ENCODE results near the gene FUT2.

Gene FUT2

GRCh38 chr19:48726556-48726955 is 30.8 kb downstream of the FUT2 start:
- no peak for DNase-seq (ENCODE audit: low read depth)

GRCh38 chr19:48728911-48729664 is 33.3 kb downstream of the FUT2 start:
- DNase-seq (ENCODE audit: low read depth) = no peak

DNA sequence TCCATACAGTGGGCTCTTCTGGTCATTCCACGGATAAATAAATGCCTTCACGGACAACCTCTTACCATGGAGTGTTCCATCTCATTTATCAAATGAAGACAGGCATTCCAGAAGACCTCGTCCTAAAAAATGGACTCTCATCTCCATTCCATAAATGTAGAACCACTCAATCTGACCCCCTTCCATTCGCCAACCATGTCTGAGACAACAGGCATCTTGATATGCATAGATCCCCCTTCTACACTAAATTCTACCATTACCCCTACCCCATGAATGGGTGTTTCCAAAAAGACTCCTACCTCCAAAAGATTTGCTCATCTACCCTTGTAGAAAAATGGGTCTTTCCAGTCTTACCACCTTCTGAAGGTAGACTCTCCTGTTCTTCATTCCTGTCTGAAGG is 35.7 kb downstream of the FUT2 start:
- no peak for DNase-seq (ENCODE audit: low read depth)

DNA sequence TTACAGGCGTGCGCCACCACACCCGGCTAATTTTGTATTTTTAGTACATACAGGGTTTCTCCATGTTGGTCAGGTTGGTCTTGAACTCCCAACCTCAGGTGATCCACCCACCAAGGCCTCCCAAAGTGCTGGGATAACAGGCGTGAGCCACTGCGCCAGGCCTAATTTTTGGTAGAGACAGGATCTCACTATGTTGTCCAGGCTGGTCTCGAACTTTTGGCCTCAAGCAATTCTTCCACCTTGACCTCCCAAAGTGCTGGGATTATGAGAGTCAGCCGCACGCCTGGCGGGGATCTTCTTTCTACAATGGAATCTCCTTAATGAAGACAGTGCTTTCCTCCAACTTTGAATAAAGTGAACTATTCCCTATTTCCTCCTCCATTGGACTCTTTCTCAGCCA is 38.9 kb downstream of the FUT2 start:
- no peak for DNase-seq (ENCODE audit: low read depth)

- no peak for DNase-seq (ENCODE audit: low read depth)
Observed at GRCh38 chr19:48735031-48735615, 39.4 kb downstream of the FUT2 start.

DNA sequence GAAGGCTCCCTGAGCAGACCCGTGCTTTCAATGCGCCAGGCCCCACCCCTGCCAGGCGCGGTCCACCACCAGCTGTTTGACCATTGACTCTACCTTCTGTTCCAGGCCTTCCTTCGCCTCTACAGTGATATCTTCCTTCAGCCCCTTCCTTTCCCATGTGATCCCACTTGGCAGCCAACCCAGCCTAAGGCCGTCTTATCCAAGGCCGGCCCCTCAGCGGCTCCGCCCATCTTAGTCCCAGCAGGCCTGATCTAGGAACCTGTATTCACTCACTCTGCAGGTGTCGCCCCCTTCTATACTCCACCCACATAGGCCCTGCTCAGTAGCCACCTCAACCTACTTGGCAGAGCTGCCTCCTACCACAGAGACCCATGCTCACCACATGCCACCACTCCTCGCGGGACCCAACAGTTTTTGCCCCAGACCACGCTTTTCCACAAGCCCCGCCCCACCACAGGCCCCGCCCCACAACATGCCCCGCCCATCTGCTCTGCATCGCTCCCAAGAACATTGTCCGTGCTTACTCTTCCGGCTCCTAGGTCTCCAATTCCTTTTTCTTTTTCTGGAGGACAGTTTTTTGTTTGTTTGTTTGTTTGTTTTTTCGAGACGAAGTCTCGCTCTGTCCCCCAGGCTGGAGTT is 41.7 kb downstream of the FUT2 start:
- DNase-seq (ENCODE audit: low read depth) = no peak

DNA sequence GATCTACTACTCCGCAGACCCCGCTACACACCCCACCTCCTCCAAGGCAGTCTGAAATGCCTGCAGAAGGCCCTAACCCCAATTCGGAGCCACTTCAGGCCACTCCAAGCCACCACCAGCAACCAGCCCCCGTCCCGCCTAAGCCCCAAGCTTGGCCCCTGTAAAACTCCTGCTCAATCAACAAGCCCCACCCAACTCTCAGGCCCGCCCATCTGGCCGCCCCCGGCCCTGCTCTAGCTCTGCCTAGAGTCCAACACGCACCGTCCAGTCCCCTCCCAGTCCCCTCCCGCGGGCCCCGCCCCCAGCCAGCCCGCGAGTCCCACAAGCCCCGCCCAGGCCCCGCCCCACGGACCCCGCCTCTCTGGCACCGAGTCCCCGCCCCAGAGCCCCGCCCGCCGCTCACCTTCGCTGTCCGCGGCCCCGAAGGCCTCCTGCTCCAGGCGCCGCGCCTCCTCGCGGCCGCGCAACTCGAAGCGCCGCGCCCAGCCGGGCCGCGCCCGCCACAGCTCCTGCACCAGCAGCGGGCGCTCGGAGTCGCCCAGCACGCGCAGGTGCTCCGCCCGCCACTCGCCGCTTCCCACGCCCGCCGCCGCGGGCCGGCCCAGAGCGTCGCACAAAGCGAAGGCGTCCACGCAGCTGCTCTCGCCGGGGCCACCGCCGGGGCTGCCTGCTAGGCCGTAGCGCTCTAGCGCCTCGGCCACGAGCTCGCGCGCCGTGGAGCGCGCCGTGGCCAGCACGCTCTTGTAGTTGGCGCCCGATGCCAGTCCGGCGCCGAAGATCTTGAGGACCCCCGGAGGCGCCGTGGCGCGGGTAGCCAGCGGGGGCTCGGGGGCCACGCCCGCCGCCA is 43.0 kb downstream of the FUT2 start:
- DNase-seq (ENCODE audit: low read depth) = peak; percentile 38

DNA sequence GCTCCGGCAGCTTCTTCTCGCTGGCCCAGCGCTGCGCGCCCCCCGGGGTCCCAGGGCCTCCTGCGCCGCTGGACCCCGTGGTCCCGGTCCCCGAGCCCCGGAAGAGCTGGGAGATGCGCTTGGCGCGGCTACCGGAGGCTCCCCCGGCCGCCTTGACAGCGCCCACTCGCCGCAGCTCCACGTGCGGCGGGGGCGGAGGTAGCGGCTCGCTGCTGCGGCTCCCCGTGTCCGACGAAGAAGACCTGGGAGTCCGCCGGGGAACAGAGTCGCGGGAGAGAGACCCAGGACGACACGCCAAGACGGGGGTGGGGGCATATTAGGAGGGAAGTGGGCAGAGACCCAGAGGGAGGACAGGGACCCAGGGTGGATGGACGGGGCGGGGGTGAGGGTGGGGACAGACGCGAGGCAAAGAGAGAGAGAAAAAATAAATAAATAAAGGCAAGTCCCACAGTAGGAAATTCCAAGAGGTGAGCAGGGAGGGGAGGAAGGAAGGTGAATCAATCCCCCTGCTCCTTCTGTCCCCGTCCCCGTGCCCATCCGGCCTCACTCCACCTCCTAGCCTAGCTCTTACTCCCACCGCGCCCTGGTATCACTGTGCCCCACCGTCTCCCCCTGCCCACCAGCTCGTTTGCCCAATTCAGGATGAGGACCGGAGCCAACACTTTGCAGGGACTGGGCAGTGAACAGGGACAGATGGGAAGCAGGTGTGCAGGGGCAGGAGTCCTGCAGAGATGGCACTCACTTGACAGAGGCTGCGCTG is 43.8 kb downstream of the FUT2 start:
- DNase-seq (ENCODE audit: low read depth) = no peak

DNA sequence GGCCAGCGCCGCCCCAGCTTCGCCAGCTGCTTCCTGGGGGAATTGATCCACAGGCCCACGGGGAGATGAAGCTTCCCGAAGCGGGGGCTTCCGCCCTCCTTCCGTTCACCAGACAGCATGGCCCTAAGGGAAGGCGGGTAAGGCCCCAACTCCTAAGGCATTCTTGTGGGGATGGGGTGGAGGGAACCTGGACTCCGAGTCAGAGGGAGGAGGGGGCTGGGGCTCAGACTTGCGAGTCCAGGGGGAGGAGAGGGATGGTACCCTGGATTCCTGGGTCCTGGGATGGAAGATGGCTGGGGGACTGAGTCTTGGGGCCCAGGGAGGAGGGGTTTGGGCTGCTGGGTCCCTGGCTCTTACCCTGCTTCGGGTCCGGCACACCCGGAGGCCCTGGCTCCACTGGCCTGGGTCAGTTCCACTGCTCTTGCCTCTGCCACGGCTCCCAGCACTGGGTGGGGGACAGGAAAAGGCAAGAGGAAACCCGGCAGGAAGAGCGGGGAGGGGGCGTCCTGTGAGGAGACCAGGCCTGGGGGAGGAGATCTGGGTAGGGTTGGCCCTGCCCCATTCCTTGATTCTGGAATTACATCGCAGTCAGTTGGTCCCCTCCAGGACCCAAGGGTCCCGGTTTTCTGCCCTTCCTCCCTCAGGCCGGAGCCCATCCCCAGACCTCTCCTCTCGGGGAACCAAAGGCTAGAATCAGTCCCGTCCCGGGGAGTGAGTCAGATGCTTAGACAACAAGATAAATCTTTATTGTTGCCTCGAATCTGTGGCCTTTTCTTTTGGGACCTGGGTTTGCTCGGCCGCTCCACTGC is 44.6 kb downstream of the FUT2 start, which contains the start of gene RASIP1:
Gene RASIP1, minus strand, starts transcription at position 447 of the 809 bp plus-strand sequence. Its CDS starts 328 bp downstream, at position 119.
- no peak for DNase-seq (ENCODE audit: low read depth)

GRCh38 chr19:48741129-48741999 is 45.6 kb downstream of the FUT2 start:
- DNase-seq (ENCODE audit: low read depth) = no peak

DNA sequence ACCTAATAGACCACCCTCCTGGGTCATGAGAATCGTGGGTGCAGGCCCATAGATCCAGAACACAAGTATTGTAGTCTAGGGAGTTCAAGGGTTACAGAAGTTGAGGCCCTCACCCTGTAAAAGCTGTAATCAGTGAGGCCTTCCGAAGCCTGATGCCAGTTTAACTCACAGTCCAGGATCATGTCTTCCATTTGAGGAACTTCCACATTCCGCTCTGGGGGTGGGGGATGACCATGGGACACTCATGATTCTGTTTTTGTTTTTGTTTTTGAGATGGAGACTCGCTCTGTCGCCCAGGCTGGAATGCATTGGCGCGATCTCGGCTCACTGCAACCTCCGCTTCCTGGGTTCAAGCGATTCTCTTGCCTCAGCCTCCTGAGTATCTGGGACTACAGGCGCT is 46.3 kb downstream of the FUT2 start:
- no peak for DNase-seq (ENCODE audit: low read depth)

DNA sequence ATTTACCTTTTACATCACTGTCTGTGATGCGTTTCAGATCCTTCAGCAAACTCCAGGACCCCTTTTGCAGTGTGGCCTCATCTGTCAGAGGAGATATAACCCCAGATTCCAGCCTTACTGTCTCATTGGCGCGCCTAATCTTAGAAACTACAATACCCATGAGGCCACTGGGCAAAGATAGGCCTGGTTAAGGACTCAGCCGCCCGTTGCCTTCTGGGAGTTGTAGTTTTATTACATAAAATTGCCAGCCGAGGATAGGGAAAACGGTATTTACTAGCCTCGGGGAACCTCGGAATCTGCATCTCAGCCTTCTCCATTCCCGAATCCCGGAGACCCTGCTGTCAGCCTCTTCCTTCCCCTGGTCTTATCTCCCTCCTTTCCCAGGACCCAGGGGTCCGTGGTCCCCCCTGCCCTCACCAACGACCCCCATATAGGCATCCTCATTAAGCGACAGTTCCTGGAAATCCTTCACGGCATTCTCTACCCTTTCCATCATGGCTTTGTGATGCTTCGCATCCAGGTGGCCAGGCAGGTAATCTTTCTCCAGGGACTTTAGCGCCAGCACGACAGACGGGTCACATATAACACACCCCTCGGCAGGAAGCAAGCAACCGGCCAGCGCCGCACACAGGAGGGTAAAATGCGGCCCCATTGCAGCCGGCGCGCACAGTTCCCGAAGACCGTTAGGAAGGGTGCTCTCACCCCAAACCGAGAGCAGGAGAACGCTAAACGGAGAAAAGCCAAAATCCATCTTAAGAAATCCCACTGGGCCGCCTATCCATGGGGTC is 49.6 kb downstream of the FUT2 start:
- peak; percentile 55 for DNase-seq (ENCODE audit: low read depth)

DNA sequence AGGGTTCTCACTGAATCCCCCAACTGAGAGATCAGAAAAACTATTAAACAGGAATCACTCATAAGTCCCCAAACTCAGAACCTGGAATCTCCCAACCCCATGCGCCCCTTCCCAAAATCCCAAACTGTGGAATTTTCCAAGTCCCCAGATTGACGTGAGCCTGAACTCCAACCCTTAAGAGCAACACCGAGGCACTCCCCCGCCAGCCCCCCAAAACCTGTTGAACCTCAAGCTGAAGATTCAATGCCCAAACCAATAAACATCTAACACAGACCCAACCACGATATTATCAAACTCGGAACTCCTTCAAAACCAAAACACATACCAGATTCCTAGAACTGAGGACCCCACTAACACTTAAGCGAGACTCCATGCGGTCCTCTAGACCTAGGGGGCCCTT is 50.3 kb downstream of the FUT2 start:
- no peak for DNase-seq (ENCODE audit: low read depth)

DNA sequence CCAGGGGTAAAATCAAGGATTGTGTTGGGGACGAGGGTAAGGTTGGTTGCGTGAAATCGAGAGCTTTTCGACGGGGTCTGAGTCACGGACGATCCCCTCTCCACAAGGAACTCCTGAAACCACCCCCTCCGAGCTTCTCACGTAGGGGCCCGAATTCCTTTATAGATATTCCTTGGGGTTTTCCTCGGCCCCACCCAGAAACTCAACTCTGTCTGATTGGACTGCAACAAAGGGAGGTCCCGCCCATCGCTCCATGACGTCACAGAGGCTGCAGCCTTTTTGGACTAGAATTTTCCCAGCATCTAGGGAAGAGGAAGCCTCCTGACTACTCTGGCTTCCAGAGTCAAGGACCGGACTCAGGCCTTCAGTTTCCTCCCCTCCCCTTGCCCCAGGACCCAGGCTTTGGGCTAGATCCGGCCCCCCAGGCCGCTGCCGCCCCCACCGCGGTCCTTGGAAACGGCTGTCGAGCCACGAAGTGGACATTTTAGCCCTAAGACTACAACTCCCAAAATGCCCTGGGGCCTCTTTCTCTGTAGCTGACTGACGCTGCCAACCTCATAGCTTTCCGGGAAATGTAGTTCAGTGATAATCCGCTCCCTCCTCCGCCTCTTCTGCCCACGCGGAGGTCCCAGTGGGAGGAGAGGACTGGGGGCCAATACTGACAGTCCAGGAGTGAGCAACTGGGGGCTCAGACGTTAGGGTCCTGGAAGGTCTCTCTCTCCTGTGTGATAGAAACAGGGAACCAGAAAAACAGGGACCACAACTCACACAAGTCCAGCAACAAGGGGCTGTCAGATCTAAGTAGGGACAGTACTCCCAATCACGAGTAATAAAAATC is 51.2 kb downstream of the FUT2 start, which contains the start of gene IZUMO1:
Gene IZUMO1, minus strand, starts transcription at position 172 of the 838 bp plus-strand sequence. CDS start 1,050 bp downstream, outside the sequence.
- peak; percentile 81 for DNase-seq (ENCODE audit: low read depth)

DNA sequence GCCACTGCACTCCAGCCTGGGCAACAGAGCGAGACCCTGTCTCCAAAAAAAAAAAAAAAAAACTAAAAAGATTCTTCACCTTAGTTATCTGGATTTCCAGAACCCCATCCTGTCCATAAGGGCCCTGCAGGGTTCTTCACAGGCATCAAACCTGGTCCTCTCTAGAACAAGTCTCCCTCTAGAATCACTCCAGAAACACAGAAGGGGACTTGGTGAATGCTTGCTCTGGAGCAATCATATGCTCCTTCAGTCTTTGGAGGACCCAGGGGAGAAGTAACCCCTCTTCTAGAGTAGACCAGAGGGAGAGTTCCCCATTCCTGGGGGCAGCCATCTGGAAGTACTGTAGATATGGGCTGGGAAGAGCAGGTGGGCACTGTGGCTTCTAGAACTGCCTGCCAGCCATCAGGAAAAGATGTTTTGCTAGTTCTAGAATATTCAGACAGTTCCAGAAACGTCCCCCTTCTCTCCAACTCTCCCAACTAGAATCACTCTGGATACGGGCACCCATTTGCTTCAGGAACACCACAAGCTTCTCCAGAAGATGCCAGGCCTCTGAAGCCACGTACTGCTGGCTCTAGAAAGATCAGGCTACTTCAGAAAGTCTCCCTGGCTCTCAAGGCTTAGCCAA is 53.9 kb downstream of the FUT2 start:
- no peak for DNase-seq (ENCODE audit: low read depth)

DNA sequence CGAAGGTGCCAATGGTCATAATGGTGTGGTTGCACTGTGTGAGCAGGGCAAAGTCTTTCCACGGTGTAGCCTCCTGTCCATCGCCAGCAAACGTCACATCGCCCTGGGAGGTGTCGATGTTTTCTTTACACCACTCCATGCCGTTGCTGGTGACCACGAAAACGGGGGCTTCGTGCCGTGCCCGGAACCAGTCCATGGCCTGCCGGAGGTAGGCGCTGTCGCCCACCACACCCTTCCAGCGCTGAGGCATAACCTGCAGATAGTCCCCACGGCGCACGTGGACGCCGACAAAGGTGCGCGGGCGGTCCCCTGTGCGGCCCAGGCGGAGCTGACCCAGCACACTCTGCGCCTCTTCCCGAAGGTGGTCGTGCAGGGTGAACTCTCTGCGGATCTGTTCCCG is 54.6 kb downstream of the FUT2 start:
- no peak for DNase-seq (ENCODE audit: low read depth)

DNA sequence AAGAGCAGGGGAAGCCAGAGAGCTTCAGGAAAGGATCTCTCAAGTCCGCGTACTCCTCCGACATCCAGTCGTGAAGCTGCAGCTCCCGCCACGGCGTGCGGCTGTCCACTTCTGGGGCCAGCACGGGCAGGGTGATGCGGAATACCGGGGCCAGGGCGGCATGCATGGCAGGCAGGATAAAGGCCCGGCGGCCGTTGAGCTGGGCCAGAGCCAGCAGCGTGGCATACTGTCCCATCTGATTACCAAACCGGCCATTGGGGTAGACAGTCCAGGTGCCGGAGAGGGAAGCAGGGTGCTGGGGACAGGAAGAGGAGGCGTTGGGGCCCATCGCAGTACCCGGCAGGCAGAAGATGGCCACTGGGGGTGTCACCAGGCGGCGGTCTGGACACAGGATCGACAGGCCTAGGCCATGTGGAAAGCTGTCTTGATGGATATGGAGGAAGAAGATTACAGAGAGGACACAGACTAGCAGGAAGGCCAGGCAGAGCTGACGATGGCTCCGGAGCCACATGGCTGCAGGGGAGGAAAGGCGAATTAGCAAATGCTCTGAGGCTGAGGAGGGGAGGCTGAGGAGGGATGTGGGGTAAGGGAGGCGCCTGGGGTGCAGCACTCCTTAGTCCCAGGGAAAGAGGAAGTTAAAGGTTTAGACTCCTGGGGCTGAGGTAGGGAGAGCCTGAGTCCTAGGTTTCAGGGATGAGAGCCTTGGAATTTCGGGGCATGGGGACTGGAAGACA is 55.2 kb downstream of the FUT2 start:
- no peak for DNase-seq (ENCODE audit: low read depth)
